ENCODE data around the gene SNX30. TPM values are rescaled to one million over a fixed set of nuclear protein-coding genes. Genes with fewer than 3 reads are reported as not detected.

SNX30 gene
- total RNA-seq, 1 donor from 2014 or later: 1.9 TPM

- H3K27me3 Mint-ChIP-seq (ENCODE audit: insufficient read depth): no peaks in the 10 kb centered on the region
- no peak overlapping the region for H3K27ac Mint-ChIP-seq
- no peak overlapping the region for H3K4me3 Mint-ChIP-seq
- DNase-seq (ENCODE audit: low spot score): no peak
- no peaks in the 10 kb centered on the region for H3K4me1 Mint-ChIP-seq (ENCODE audit: low read depth)
- H3K9me3 Mint-ChIP-seq: no peaks in the 10 kb centered on the region
- intact Hi-C loops (cut with micrococcal nuclease): no loop called here
- H3K36me3 Mint-ChIP-seq (ENCODE audit: low read depth): peaks cover 3% of the 10 kb centered on the region
These were observed 123.3 kb downstream of the SNX30 start for GRCh38 chr9:112873773-112874405.

GRCh38 chr9:112878752-112879151, 128.2 kb downstream of the SNX30 start:
- Mint-ChIP-seq H3K4me3 (no peak overlapping the region), H3K27me3 (ENCODE audit: insufficient read depth) (peaks cover 3% of the 10 kb centered on the region), H3K27ac (no peak overlapping the region), H3K4me1 (ENCODE audit: low read depth) (no peaks in the 10 kb centered on the region), H3K36me3 (ENCODE audit: low read depth) (peaks cover 2% of the 10 kb centered on the region), H3K9me3 (no peaks in the 10 kb centered on the region)
- DNase-seq (ENCODE audit: low spot score): no peak
- intact Hi-C loops (cut with micrococcal nuclease): no loop called here

GRCh38 chr9:112880650-112881049, 130.1 kb downstream of the SNX30 start:
- peaks cover 2% of the 10 kb centered on the region for H3K36me3 Mint-ChIP-seq (ENCODE audit: low read depth)
- no peaks in the 10 kb centered on the region for H3K9me3 Mint-ChIP-seq
- H3K27ac Mint-ChIP-seq: no peak overlapping the region
- intact Hi-C loops (cut with micrococcal nuclease): no loop called here
- no peak for DNase-seq (ENCODE audit: low spot score)
- no peak overlapping the region for H3K4me3 Mint-ChIP-seq
- no peaks in the 10 kb centered on the region for H3K4me1 Mint-ChIP-seq (ENCODE audit: low read depth)
- peaks cover 3% of the 10 kb centered on the region for H3K27me3 Mint-ChIP-seq (ENCODE audit: insufficient read depth)

DNA sequence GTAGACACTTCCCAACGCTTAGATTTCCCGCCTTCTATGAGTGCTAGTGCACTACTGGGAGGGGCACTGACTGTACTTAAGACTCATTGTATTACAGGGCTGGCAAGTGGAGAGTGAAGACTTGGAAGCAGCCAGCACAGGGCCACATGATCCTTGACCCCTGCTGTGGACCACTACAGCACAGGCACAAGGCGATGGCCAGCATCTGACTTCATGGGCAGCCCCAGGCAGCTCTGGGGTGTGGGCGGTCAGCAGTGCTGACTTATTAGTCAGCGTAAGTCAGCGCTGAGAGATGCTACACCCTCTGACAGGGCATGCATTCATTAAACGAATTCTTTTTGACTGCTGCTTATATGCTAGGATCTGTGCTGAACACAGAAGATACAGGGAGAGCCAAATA, 130.8 kb downstream of the SNX30 start:
- intact Hi-C loops (cut with micrococcal nuclease): no loop called here
- Mint-ChIP-seq H3K27ac (no peak overlapping the region), H3K9me3 (no peaks in the 10 kb centered on the region), H3K27me3 (ENCODE audit: insufficient read depth) (peaks cover 3% of the 10 kb centered on the region), H3K4me1 (ENCODE audit: low read depth) (no peaks in the 10 kb centered on the region), H3K36me3 (ENCODE audit: low read depth) (peaks cover 2% of the 10 kb centered on the region), H3K4me3 (no peak overlapping the region)
- no peak for DNase-seq (ENCODE audit: low spot score)

DNA sequence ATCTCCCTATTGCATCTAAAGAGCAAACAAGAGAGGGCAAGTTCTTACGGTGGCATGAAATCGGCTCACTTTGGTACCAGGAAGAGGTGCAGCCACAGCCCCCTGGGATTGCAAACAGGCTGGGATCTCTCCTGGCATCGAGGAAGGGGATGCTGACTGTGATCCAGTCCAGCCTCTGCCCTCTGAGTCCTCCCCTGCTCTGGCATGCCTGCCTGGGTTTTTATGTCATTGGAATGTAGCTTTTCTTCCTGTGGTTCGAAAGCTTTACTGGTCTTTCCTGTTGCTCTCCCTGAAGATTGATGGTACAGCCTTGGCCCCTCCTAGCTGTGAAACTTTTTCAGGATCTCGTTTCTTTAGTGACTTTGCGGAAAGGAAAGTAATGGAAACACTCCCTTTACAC, 133.5 kb downstream of the SNX30 start:
- no peaks in the 10 kb centered on the region for H3K4me1 Mint-ChIP-seq (ENCODE audit: low read depth)
- peaks cover 7% of the 10 kb centered on the region for H3K27me3 Mint-ChIP-seq (ENCODE audit: insufficient read depth)
- intact Hi-C loops (cut with micrococcal nuclease): no loop called here
- H3K27ac Mint-ChIP-seq: no peak overlapping the region
- no peak for DNase-seq (ENCODE audit: low spot score)
- H3K4me3 Mint-ChIP-seq: no peak overlapping the region
- H3K36me3 Mint-ChIP-seq (ENCODE audit: low read depth): no peaks in the 10 kb centered on the region
- no peaks in the 10 kb centered on the region for H3K9me3 Mint-ChIP-seq

DNA sequence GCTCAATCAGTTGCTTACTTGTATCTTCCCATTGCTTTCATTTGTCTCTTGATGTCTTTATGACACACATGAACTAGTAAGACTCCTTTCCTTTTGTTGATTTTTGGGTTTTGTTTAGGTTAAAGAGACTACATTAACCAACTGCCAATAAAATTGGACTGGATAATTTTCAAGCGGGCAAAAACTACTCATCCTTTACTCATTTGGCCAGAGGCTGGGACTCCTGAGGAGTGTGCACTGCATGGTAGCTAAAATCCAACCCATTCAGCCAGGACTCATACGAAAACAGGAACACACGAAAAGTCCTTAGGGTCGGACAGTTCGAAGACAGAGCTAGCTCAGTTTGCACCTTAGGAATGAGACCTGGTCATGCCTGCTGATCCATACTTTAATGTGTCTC, 134.2 kb downstream of the SNX30 start:
- peaks cover 12% of the 10 kb centered on the region for H3K27me3 Mint-ChIP-seq (ENCODE audit: insufficient read depth)
- no peaks in the 10 kb centered on the region for H3K9me3 Mint-ChIP-seq
- DNase-seq (ENCODE audit: low spot score): no peak
- no peak overlapping the region for H3K27ac Mint-ChIP-seq
- intact Hi-C loops (cut with micrococcal nuclease): no loop called here
- H3K4me3 Mint-ChIP-seq: no peak overlapping the region
- H3K4me1 Mint-ChIP-seq (ENCODE audit: low read depth): no peaks in the 10 kb centered on the region
- no peaks in the 10 kb centered on the region for H3K36me3 Mint-ChIP-seq (ENCODE audit: low read depth)

DNA sequence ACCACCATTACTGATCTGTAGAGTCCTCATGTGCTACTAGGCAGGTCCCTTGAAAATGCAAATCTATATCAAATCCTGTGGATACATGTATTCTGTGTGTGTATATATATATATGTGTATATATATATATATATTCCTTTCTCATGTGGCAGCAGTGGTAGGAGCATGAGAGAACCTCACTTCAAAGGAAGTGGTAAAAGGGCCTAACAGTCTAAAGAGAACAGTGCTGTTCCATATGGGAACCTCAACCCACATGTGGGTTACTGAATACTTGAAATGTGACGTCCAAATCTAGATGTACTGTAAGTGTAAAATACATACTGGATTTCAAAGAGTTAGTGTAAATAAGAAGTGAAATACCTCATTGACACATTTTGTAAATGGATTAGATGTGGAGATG, 134.8 kb downstream of the SNX30 start:
- no peak overlapping the region for H3K27ac Mint-ChIP-seq
- intact Hi-C loops (cut with micrococcal nuclease): no loop called here
- H3K4me1 Mint-ChIP-seq (ENCODE audit: low read depth): no peaks in the 10 kb centered on the region
- no peaks in the 10 kb centered on the region for H3K9me3 Mint-ChIP-seq
- H3K27me3 Mint-ChIP-seq (ENCODE audit: insufficient read depth): peaks cover 18% of the 10 kb centered on the region
- H3K36me3 Mint-ChIP-seq (ENCODE audit: low read depth): no peaks in the 10 kb centered on the region
- DNase-seq (ENCODE audit: low spot score): no peak
- no peak overlapping the region for H3K4me3 Mint-ChIP-seq

DNA sequence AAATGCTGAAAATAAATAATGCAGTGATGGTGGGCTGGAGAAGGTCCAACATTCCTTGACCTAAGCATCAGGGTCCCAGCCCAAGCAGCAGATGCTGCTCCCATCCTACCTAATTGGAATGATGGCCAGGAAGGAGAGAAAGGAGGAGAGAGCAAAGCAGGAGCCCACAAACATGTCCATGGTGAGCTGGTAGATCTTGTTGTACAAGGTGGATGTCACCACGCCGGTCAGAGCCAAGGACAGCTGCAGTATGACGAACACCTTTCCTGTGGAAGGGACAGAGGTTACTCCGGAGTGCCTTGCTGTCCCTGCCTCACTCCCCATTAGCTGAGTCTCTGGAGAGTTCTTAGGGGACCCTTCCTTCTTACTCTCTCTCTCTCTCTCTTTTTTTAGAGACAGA, 135.8 kb downstream of the SNX30 start:
- Mint-ChIP-seq H3K27ac (no peak overlapping the region), H3K27me3 (ENCODE audit: insufficient read depth) (peaks cover 21% of the 10 kb centered on the region), H3K9me3 (no peaks in the 10 kb centered on the region), H3K36me3 (ENCODE audit: low read depth) (no peaks in the 10 kb centered on the region), H3K4me3 (no peak overlapping the region), H3K4me1 (ENCODE audit: low read depth) (no peaks in the 10 kb centered on the region)
- intact Hi-C loops (cut with micrococcal nuclease): no loop called here
- no peak for DNase-seq (ENCODE audit: low spot score)

GRCh38 chr9:112887381-112887780, 136.8 kb downstream of the SNX30 start:
- Mint-ChIP-seq H3K36me3 (ENCODE audit: low read depth) (no peaks in the 10 kb centered on the region), H3K4me3 (no peak overlapping the region), H3K27ac (no peak overlapping the region), H3K9me3 (no peaks in the 10 kb centered on the region), H3K4me1 (ENCODE audit: low read depth) (no peaks in the 10 kb centered on the region), H3K27me3 (ENCODE audit: insufficient read depth) (peaks cover 29% of the 10 kb centered on the region)
- no peak for DNase-seq (ENCODE audit: low spot score)
- intact Hi-C loops (cut with micrococcal nuclease): no loop called here

DNA sequence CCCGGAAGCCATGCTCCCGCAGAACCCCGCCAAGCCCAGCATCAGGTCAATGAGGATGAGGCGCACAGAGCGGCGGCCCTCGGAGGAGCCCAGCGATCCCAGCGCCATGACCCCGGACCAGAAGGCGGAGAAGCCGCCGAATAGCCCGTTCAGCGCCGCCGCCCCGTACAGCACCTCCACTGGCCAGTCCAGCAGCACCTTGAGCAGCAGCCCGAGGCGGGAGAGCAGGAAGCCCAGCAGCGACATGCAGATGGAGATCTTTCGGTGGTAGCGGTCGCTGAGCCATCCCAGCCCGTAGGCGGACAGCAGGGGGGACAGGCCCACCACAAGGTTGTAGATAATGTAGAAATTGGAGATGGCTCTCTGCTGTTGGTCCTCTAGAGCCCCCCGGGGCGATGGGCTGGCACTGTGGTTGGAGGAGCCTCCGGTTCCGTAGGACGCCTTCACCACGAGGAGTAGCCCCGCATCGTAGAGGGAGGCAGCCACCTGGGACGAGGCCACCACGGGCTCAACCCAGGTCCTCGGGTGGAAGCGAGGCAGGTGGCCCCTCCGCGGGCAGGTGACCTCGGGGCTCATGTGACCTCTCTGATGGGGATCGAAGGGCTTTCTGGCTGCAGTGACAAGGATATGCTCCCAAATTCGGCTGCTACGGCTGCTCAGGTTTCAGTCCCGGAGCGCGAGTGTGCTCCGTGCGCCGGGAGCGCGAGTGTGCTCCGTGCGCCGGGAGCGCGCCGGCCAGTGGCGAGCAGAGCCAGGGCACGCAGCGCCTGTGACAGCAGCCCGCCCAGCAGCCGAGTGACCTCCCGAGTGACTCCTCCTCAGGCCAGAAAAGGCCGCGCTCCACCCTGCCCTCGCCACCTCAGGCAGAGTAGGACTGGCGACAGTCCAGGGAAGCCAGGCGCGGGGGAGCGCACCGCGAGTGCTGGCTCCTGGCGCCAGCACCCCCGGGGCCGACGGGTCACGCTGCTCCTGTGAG, 139.8 kb downstream of the SNX30 start, which contains the start of gene SLC46A2:
Gene SLC46A2 (minus strand): TSS at position 771 of the 976 bp plus-strand sequence. CDS start 195 bp downstream, at position 576.
- no peak within 1 kb of the TSS for H3K4me3 Mint-ChIP-seq
- intact Hi-C loops (cut with micrococcal nuclease): no loop called here
- no peak for DNase-seq (ENCODE audit: low spot score)
- H3K36me3 Mint-ChIP-seq (ENCODE audit: low read depth): no peaks in the 10 kb centered on the region
- H3K27me3 Mint-ChIP-seq (ENCODE audit: insufficient read depth): peaks cover 39% of the 10 kb centered on the region
- H3K4me1 Mint-ChIP-seq (ENCODE audit: low read depth): peaks cover 10% of the 10 kb centered on the region
- no peaks in the 10 kb centered on the region for H3K9me3 Mint-ChIP-seq
- H3K27ac Mint-ChIP-seq: no peak within 1 kb of the TSS

GRCh38 chr9:112891521-112891920, 141.0 kb downstream of the SNX30 start:
- Mint-ChIP-seq H3K27me3 (ENCODE audit: insufficient read depth) (peaks cover 39% of the 10 kb centered on the region), H3K36me3 (ENCODE audit: low read depth) (no peaks in the 10 kb centered on the region), H3K4me1 (ENCODE audit: low read depth) (peaks cover 17% of the 10 kb centered on the region), H3K4me3 (no peak overlapping the region), H3K9me3 (peaks cover 5% of the 10 kb centered on the region), H3K27ac (no peak overlapping the region)
- no peak for DNase-seq (ENCODE audit: low spot score)
- intact Hi-C loops (cut with micrococcal nuclease): no loop called here

DNA sequence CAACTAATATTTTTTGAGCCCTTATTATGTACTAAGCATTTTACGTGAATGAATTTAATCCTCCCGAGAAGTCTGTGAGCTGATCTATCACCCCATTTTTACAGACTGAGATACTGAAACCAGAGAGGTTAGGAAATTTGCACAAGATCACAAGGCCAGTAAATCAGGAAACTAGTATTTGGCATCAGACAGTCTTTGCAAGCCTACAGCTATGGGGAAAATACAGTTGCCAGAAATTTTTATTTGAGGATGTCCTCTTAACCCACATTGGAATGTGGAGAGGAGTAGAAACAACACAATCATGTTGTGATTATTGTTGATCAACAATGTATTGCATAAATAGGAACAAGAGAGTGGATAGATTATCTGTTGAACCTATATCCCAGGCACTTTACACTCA, 142.4 kb downstream of the SNX30 start:
- no peaks in the 10 kb centered on the region for H3K36me3 Mint-ChIP-seq (ENCODE audit: low read depth)
- H3K27me3 Mint-ChIP-seq (ENCODE audit: insufficient read depth): peaks cover 38% of the 10 kb centered on the region
- no peak for DNase-seq (ENCODE audit: low spot score)
- H3K4me3 Mint-ChIP-seq: no peak overlapping the region
- peaks cover 5% of the 10 kb centered on the region for H3K9me3 Mint-ChIP-seq
- peaks cover 17% of the 10 kb centered on the region for H3K4me1 Mint-ChIP-seq (ENCODE audit: low read depth)
- intact Hi-C loops (cut with micrococcal nuclease): no loop called here
- H3K27ac Mint-ChIP-seq: no peak overlapping the region

DNA sequence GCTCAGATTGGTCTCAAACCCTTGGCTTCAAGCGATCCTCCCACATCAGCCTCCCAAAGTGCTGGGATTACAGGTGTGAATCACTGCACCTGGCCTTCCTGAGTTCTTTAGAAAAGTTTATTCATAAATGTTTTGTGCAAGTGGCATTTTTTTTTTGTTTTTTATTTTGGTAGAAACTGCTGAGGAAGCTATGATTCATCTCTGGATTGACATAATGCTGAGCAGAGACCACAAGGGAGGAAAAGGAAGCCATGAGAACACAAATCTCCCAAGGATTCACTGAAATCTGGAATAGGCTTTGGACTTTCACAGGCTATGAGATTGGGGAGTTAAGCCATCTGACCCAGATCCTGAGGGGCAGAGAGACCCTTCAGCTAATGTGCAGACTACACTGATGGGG, 143.5 kb downstream of the SNX30 start:
- no peak overlapping the region for H3K4me3 Mint-ChIP-seq
- H3K36me3 Mint-ChIP-seq (ENCODE audit: low read depth): no peaks in the 10 kb centered on the region
- H3K27me3 Mint-ChIP-seq (ENCODE audit: insufficient read depth): peaks cover 45% of the 10 kb centered on the region
- peaks cover 5% of the 10 kb centered on the region for H3K9me3 Mint-ChIP-seq
- no peak for DNase-seq (ENCODE audit: low spot score)
- H3K27ac Mint-ChIP-seq: no peak overlapping the region
- peaks cover 23% of the 10 kb centered on the region for H3K4me1 Mint-ChIP-seq (ENCODE audit: low read depth)
- intact Hi-C loops (cut with micrococcal nuclease): no loop called here

Data from activated T-helper 1 cell treated with anti-CD3 and anti-CD28 coated beads, Interleukin-12 subunit alpha, Interleukin-12 subunit beta, Interleukin-2, Interleukin-4 antibody, amounts not matched to agents 30 ng/mL and 10 ng/mL and 1 ng/mL, durations not matched to agents 14 hours and 24 hours and 36 hours (primary cell).